HUES48 (cell line): ENCODE measurements around the gene MCM7.

Source experiments
- H3K27ac ChIP-seq: one replicate; pipeline ENCODE4 v1.7.0; 2013; ENCODE audit warnings: low read depth, low read length, inconsistent platforms
- H3K27me3 ChIP-seq: 2 replicates; pipeline ENCODE4 v1.6.1; 2013; ENCODE audit warnings: mild to moderate bottlenecking, low read length; ENCODE audit not compliant: control insufficient read depth, insufficient read depth
- H3K36me3 ChIP-seq: 2 replicates; pipeline ENCODE4 v1.6.1; 2013; ENCODE audit warnings: low read length; ENCODE audit not compliant: control insufficient read depth, insufficient read depth
- H3K4me1 ChIP-seq: 2 replicates; pipeline ENCODE4 v1.6.1; 2013; ENCODE audit warnings: mild to moderate bottlenecking, low read length; ENCODE audit not compliant: control insufficient read depth, insufficient read depth
- H3K4me3 ChIP-seq: 2 replicates; pipeline ENCODE4 v1.5.1; 2013; ENCODE audit warnings: mild to moderate bottlenecking, low read depth, low read length
- H3K9ac ChIP-seq: 2 replicates; pipeline ENCODE4 v1.6.1; 2013; ENCODE audit warnings: mild to moderate bottlenecking, low read depth, low read length, moderate library complexity
- H3K9me3 ChIP-seq: 2 replicates; pipeline ENCODE4 v1.6.1; 2013; ENCODE audit warnings: low read length; ENCODE audit not compliant: control insufficient read depth, insufficient read depth

The MCM7 gene

GRCh38 chr7:100120733-100121036 lies 19.5 kb upstream of the MCM7 start:
- H3K36me3 ChIP-seq, result peaks cover 9% of the 10 kb centered on the region
- H3K9me3 ChIP-seq, result no peaks in the 10 kb centered on the region
- H3K4me1 ChIP-seq, result peaks cover 9% of the 10 kb centered on the region
- no peak overlapping the region for H3K9ac ChIP-seq
- peak overlapping the region; percentile 87 for H3K27ac ChIP-seq
- no peaks in the 10 kb centered on the region for H3K27me3 ChIP-seq
- peak overlapping the region; percentile 76 for H3K4me3 ChIP-seq

GRCh38 chr7:100119970-100120732 lies 19.0 kb upstream of the MCM7 start:
- H3K36me3 ChIP-seq, result peaks cover 6% of the 10 kb centered on the region
- peak overlapping the region; percentile 76 for H3K4me3 ChIP-seq
- peak overlapping the region; percentile 87 for H3K27ac ChIP-seq
- no peaks in the 10 kb centered on the region for H3K9me3 ChIP-seq
- no peaks in the 10 kb centered on the region for H3K27me3 ChIP-seq
- H3K9ac ChIP-seq, result peak overlapping the region; percentile 4; the same call in 1 of the 2 replicates
- H3K4me1 ChIP-seq, result peaks cover 9% of the 10 kb centered on the region

- Histone ChIP-seq H3K27ac (peak within 1 kb of the TSS; percentile 87), H3K4me1 (peaks cover 9% of the 10 kb centered on the region), H3K9ac (peak within 1 kb of the TSS; percentile 87)
These were observed 18.1 kb upstream of the MCM7 start, which contains the start of the genes CNPY4 and TAF6 for GRCh38 chr7:100119072-100119969. CNPY4 (plus strand) TSS chr7:100119634; CDS start chr7:100119745, 111 bp downstream. TAF6 (minus strand) TSS chr7:100119358; CDS start chr7:100114209, 5,149 bp downstream.

GRCh38 chr7:100118388-100119071 lies 17.3 kb upstream of the MCM7 start:
- peak overlapping the region; percentile 76 for H3K4me3 ChIP-seq
- peaks cover 9% of the 10 kb centered on the region for H3K36me3 ChIP-seq
- H3K9me3 ChIP-seq, result no peaks in the 10 kb centered on the region
- H3K27me3 ChIP-seq, result no peaks in the 10 kb centered on the region
- H3K9ac ChIP-seq, result peak overlapping the region; percentile 87
- H3K27ac ChIP-seq, result peak overlapping the region; percentile 87
- H3K4me1 ChIP-seq, result peaks cover 9% of the 10 kb centered on the region

More at GRCh38 chr7:100119072-100119969, 18.1 kb upstream of the MCM7 start, which contains the start of the genes CNPY4 and TAF6:
- Histone ChIP-seq H3K9me3 (no peaks in the 10 kb centered on the region), H3K4me3 (peak within 1 kb of the TSS; percentile 76), H3K36me3 (0 out of 2 replicates have a peak, but pooled peaks cover 1% of the 10 kb centered on the region), H3K27me3 (no peaks in the 10 kb centered on the region)

- Histone ChIP-seq H3K4me3 (no peak overlapping the region), H3K36me3 (peaks cover 40% of the 10 kb centered on the region), H3K9ac (no peak overlapping the region)
These were observed 13.8 kb upstream of the MCM7 start for GRCh38 chr7:100115026-100115425.

GRCh38 chr7:100111914-100112313 lies 10.7 kb upstream of the MCM7 start:
- peaks cover 69% of the 10 kb centered on the region for H3K36me3 ChIP-seq
- H3K27me3 ChIP-seq, result no peaks in the 10 kb centered on the region
- no peak overlapping the region for H3K4me3 ChIP-seq
- H3K9ac ChIP-seq, result no peak overlapping the region
- no peaks in the 10 kb centered on the region for H3K4me1 ChIP-seq
- H3K27ac ChIP-seq, result no peak overlapping the region
- H3K9me3 ChIP-seq, result no peaks in the 10 kb centered on the region

More at GRCh38 chr7:100115026-100115425, 13.8 kb upstream of the MCM7 start:
- Histone ChIP-seq H3K9me3 (no peaks in the 10 kb centered on the region), H3K27me3 (no peaks in the 10 kb centered on the region), H3K4me1 (peaks cover under 1% of the 10 kb centered on the region; the same call in 1 of the 2 replicates), H3K27ac (no peak overlapping the region)

GRCh38 chr7:100111156-100111555 lies 10.0 kb upstream of the MCM7 start:
- no peaks in the 10 kb centered on the region for H3K27me3 ChIP-seq

GRCh38 chr7:100109521-100110163 lies 8.4 kb upstream of the MCM7 start:
- Histone ChIP-seq H3K9ac (no peak overlapping the region), H3K4me3 (no peak overlapping the region), H3K36me3 (peaks cover 90% of the 10 kb centered on the region), H3K27me3 (no peaks in the 10 kb centered on the region), H3K9me3 (no peaks in the 10 kb centered on the region), H3K27ac (no peak overlapping the region), H3K4me1 (no peaks in the 10 kb centered on the region)

More at GRCh38 chr7:100111156-100111555, 10.0 kb upstream of the MCM7 start:
- Histone ChIP-seq H3K9ac (no peak overlapping the region), H3K4me1 (no peaks in the 10 kb centered on the region), H3K4me3 (no peak overlapping the region), H3K27ac (no peak overlapping the region), H3K36me3 (peaks cover 76% of the 10 kb centered on the region), H3K9me3 (no peaks in the 10 kb centered on the region)

GRCh38 chr7:100107890-100108289 lies 6.7 kb upstream of the MCM7 start:
- no peaks in the 10 kb centered on the region for H3K9me3 ChIP-seq
- H3K4me1 ChIP-seq, result no peaks in the 10 kb centered on the region
- no peak overlapping the region for H3K27ac ChIP-seq
- no peak overlapping the region for H3K9ac ChIP-seq
- no peak overlapping the region for H3K4me3 ChIP-seq
- peaks cover 88% of the 10 kb centered on the region for H3K36me3 ChIP-seq
- no peaks in the 10 kb centered on the region for H3K27me3 ChIP-seq

GRCh38 chr7:100107125-100107737 lies 6.0 kb upstream of the MCM7 start:
- no peak overlapping the region for H3K27ac ChIP-seq
- H3K4me3 ChIP-seq, result no peak overlapping the region
- no peak overlapping the region for H3K9ac ChIP-seq
- H3K9me3 ChIP-seq, result no peaks in the 10 kb centered on the region
- H3K27me3 ChIP-seq, result no peaks in the 10 kb centered on the region
- 0 out of 2 replicates have a peak, but pooled peaks cover 4% of the 10 kb centered on the region for H3K4me1 ChIP-seq
- peaks cover 83% of the 10 kb centered on the region for H3K36me3 ChIP-seq
